SU-DHL-6 (cell line): ENCODE data around the gene CLK4.

Experiments
- H2AFZ ChIP-seq: fragments of 200-600 bp; sonication (generic); 2 replicates; pipeline ENCODE4 v1.6.1; 2014; ENCODE audit warnings: low read depth, mild to moderate bottlenecking, moderate library complexity, mixed read lengths, antibody characterized with exemption, low read length; ENCODE audit not compliant: severe bottlenecking
- H3F3A ChIP-seq: fragments of 200-600 bp; shearing (Covaris generic); 2 replicates; pipeline ENCODE4 v1.6.0; 2016; ENCODE audit warnings: antibody characterized with exemption, mild to moderate bottlenecking; ENCODE audit not compliant: insufficient read depth
- H3K27ac ChIP-seq: fragments of 200-600 bp; sonication (generic); 2 replicates; pipeline ENCODE4 v1.5.1; 2016; ENCODE audit warnings: low read depth, mild to moderate bottlenecking, low read length, moderate library complexity, mixed read lengths
- H3K27me3 ChIP-seq: fragments of 200-600 bp; sonication (generic), shearing (Covaris generic); 2 replicates; pipeline ENCODE4 v1.6.0; 2014; ENCODE audit warnings: mild to moderate bottlenecking, low read length
- H3K36me3 ChIP-seq: fragments of 200-600 bp; sonication (generic); 2 replicates; pipeline ENCODE4 v1.6.1; 2014; ENCODE audit warnings: mild to moderate bottlenecking, low read length, mixed read lengths
- H3K4me2 ChIP-seq: fragments of 300-600, 200-600 bp; shearing (Covaris generic), sonication (generic); 2 replicates; pipeline ENCODE4 v1.6.0; 2014; ENCODE audit warnings: low read length, low read depth, mild to moderate bottlenecking; ENCODE audit not compliant: poor library complexity, severe bottlenecking
- H3K4me3 ChIP-seq: fragments of 200-600 bp; sonication (generic); 2 replicates; pipeline ENCODE4 v1.5.1; 2014; ENCODE audit warnings: antibody characterized with exemption, low read length, mild to moderate bottlenecking, mixed read lengths; ENCODE audit not compliant: insufficient read depth, poor library complexity, severe bottlenecking
- H3K79me2 ChIP-seq: fragments of 200-600 bp; sonication (generic); 2 replicates; pipeline ENCODE4 v1.6.1; 2014; ENCODE audit warnings: mild to moderate bottlenecking, low read length, moderate library complexity; ENCODE audit not compliant: insufficient read depth
- H3K9ac ChIP-seq: fragments of 200-600 bp; sonication (generic); 2 replicates; pipeline ENCODE4 v1.7.0; 2014; ENCODE audit warnings: mild to moderate bottlenecking, low read length
- H3K9me2 ChIP-seq: fragments of 200-600 bp; sonication (generic); replicated peaks from 2 replicates; pipeline ENCODE4 v1.6.1; 2014; ENCODE audit warnings: low read length; ENCODE audit not compliant: insufficient read depth
- H3K9me3 ChIP-seq: fragments of 200-600 bp; sonication (generic); 2 replicates; pipeline ENCODE4 v1.6.1; 2014; ENCODE audit warnings: low read length, mixed read lengths; ENCODE audit not compliant: insufficient read depth
- H4K20me1 ChIP-seq: fragments of 200-600 bp; sonication (generic); 2 replicates; pipeline ENCODE4 v1.6.1; 2014; ENCODE audit warnings: low read depth, mild to moderate bottlenecking, antibody characterized with exemption, low read length, moderate library complexity, mixed read lengths
- EZH2phosphoT487 ChIP-seq: fragments of 200-600 bp; sonication (generic), shearing (Covaris generic); conservative IDR thresholded peaks from 2 replicates; pipeline ENCODE4 v1.6.1; 2018; ENCODE audit warnings: mild to moderate bottlenecking, antibody characterized with exemption, low read length, moderate library complexity, mixed read lengths
- TF ChIP-seq, protein P1 (sequence below): fragments of 200-600 bp; sonication (generic); IDR thresholded peaks from one replicate; pipeline ENCODE4 v1.5.1; 2017; ENCODE audit warnings: antibody characterized with exemption, mild to moderate bottlenecking, low read length, moderate library complexity; ENCODE audit not compliant: insufficient read depth, poor library complexity, severe bottlenecking

The CLK4 gene

DNA sequence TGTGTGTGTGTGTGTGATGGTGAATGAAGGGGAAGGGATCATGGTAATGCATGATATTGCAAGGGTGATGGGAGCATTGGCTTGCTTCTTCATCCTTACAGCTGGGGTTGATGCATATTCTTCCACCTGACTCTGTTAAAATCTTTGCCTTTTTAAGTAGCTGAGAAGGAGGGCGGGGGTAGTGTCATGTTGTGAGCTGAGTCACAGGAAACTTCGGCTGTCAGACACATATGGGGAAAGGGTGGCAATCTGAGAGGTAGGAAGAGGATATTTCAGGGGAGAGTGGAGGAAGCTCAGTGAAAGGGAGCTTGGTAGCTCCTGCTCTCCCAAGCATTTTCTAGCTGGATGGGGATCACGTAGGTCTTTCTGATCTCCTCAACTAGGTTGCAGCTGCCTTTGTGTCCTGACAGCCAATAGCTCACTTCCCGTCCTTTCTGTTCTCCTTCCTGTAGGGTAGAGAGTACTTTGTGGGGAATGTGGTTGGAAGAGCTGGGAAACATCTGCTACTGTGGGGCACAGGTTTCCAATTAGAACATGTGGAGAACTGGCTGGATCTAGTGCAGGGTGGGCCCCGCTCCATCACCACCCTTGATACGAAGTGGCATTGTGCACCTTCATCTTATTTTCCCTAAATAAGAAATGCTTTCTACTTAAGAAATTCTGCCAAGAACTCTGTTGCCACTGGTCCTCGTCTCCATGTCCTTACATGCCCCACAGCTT is 18.1 kb upstream of the CLK4 start:
- Histone ChIP-seq H3K9me2 (no peaks in the 10 kb centered on the region), H2AFZ (no peak overlapping the region), H3K9me3 (no peaks in the 10 kb centered on the region), H3K27me3 (no peaks in the 10 kb centered on the region), H4K20me1 (no peaks in the 10 kb centered on the region), H3K9ac (no peak overlapping the region), H3K79me2 (no peaks in the 10 kb centered on the region), H3F3A (no peaks in the 10 kb centered on the region), H3K4me2 (no peak overlapping the region), H3K4me3 (no peak overlapping the region), H3K27ac (no peak overlapping the region), H3K36me3 (no peaks in the 10 kb centered on the region)
- TF ChIP-seq, protein P1, sequence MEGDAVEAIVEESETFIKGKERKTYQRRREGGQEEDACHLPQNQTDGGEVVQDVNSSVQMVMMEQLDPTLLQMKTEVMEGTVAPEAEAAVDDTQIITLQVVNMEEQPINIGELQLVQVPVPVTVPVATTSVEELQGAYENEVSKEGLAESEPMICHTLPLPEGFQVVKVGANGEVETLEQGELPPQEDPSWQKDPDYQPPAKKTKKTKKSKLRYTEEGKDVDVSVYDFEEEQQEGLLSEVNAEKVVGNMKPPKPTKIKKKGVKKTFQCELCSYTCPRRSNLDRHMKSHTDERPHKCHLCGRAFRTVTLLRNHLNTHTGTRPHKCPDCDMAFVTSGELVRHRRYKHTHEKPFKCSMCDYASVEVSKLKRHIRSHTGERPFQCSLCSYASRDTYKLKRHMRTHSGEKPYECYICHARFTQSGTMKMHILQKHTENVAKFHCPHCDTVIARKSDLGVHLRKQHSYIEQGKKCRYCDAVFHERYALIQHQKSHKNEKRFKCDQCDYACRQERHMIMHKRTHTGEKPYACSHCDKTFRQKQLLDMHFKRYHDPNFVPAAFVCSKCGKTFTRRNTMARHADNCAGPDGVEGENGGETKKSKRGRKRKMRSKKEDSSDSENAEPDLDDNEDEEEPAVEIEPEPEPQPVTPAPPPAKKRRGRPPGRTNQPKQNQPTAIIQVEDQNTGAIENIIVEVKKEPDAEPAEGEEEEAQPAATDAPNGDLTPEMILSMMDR: no peak
- TF ChIP-seq EZH2phosphoT487: no peak

DNA sequence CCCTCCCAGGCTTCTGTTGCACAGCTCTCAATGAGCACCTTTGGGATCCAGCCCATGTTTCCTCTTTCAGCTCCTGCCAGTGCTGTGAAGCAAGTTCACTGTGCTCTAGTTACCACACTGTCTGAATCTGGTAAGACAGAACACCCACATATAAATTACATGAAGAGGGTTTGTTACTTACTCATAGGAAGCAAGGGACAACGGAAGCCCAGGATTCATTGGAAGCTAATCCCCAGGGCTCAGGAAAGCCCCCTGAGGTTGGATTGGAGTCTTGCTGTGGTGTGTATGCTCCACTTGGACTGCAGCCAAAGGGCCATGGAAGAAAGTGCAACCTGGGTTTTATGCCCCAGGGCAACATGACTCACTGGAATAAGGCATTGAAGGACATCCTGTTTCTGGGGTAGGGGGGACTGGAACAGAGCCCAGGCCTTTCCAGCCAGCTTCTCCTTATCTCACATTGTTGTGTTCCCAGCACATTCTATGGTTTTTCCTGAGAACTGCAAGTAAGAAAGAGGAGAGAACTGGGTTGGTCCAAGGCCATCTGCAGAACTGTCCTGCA is 15.6 kb upstream of the CLK4 start:
- Histone ChIP-seq H4K20me1 (no peaks in the 10 kb centered on the region), H3K4me3 (no peak overlapping the region), H2AFZ (no peak overlapping the region), H3K36me3 (no peaks in the 10 kb centered on the region), H3F3A (no peaks in the 10 kb centered on the region), H3K79me2 (no peaks in the 10 kb centered on the region), H3K27ac (no peak overlapping the region), H3K27me3 (no peaks in the 10 kb centered on the region), H3K9me3 (no peaks in the 10 kb centered on the region), H3K9ac (no peak overlapping the region), H3K9me2 (no peaks in the 10 kb centered on the region), H3K4me2 (no peak overlapping the region)
- TF ChIP-seq, protein P1: no peak
- no peak for TF ChIP-seq EZH2phosphoT487

DNA sequence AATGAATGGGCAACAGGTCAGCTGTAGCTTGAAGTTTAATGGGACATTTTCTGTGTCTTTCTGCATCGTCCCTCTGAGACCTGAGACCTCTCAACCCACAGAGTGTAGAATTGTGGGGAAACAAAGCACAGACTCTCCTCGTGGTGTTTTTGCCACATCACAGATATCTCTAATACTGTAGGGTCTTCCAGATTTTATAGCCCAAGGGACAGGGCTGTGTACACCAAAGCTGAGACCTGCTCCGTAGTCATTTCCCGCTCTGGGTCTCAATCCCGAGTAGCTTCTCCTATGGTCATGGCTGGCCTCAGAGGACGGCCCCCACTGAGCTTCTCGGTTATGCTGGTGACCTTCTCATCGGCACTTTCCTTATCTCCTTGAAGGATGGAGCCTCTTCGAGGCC is 14.9 kb upstream of the CLK4 start:
- Histone ChIP-seq H3K79me2 (no peaks in the 10 kb centered on the region), H4K20me1 (no peaks in the 10 kb centered on the region), H3K9me2 (no peaks in the 10 kb centered on the region), H2AFZ (no peak overlapping the region), H3K9me3 (no peaks in the 10 kb centered on the region), H3K36me3 (no peaks in the 10 kb centered on the region), H3K27me3 (no peaks in the 10 kb centered on the region), H3F3A (no peaks in the 10 kb centered on the region), H3K4me3 (no peak overlapping the region), H3K9ac (no peak overlapping the region), H3K27ac (no peak overlapping the region), H3K4me2 (no peak overlapping the region)
- TF ChIP-seq EZH2phosphoT487: no peak
- TF ChIP-seq, protein P1: no peak
